GM12878 (cell line): ENCODE data around the gene GORASP1. TPM values are rescaled to one million over a fixed set of nuclear protein-coding genes. Genes with fewer than 3 reads are reported as not detected.

Source experiments
- ASH2L ChIP-seq: fragments of 300-600, 200-600 bp; sonication (generic); IDR thresholded peaks from 2 replicates; pipeline ENCODE4 v1.6.1; 2017; ENCODE audit warnings: low read depth, mild to moderate bottlenecking, borderline replicate concordance
- CHD2 ChIP-seq: IDR thresholded peaks from 2 replicates; pipeline ENCODE4 v1.6.1; 2011; ENCODE audit warnings: low read depth, low read length, improper control_type of control experiment, borderline replicate concordance
- CREB1 ChIP-seq: IDR thresholded peaks from 2 replicates; pipeline ENCODE4 v1.6.1; 2012; ENCODE audit warnings: low read depth, mild to moderate bottlenecking, inconsistent platforms
- EED ChIP-seq: sonication (generic); IDR thresholded peaks from 2 replicates; pipeline ENCODE4 v1.6.1; 2016; ENCODE audit warnings: antibody characterized with exemption, low read depth
- EGR1 ChIP-seq, 2 experiments: IDR thresholded peaks; 1 replicate in 1 of 2; 2 replicates in 1 of 2; pipeline ENCODE4 v1.6.1; 2011 to 2012; ENCODE audit warnings: low read depth in 2 of 2, low read length in 2 of 2, borderline replicate concordance in 1 of 2, mild to moderate bottlenecking in 1 of 2, moderate library complexity in 1 of 2
- EZH2 ChIP-seq: IDR thresholded peaks from 2 replicates; pipeline ENCODE4 v1.6.1; 2012; ENCODE audit warnings: low read depth, mild to moderate bottlenecking, control low read depth, inconsistent platforms, low read length, borderline replicate concordance; ENCODE audit not compliant: control insufficient read depth
- HDAC2 ChIP-seq: fragments of 200-600 bp; sonication (generic); IDR thresholded peaks from 2 replicates; pipeline ENCODE4 v1.6.1; 2017
- IKZF1 ChIP-seq: fragments of 450-650 bp; conservative IDR thresholded peaks from 2 replicates; pipeline ENCODE4 v1.6.1; 2017; ENCODE audit warnings: antibody characterized with exemption, mild to moderate bottlenecking
- IRF4 ChIP-seq: IDR thresholded peaks from 2 replicates; pipeline ENCODE4 v1.6.1; 2011; ENCODE audit warnings: low read depth, low read length
- KDM1A ChIP-seq: fragments of 200-600 bp; sonication (generic); IDR thresholded peaks from 2 replicates; pipeline ENCODE4 v1.6.1; 2016; ENCODE audit warnings: borderline replicate concordance
- MLLT1 ChIP-seq: fragments of 450-650 bp; IDR thresholded peaks from 2 replicates; pipeline ENCODE4 v1.6.1; 2016; ENCODE audit warnings: mild to moderate bottlenecking
- MTA2 ChIP-seq: fragments of 450-650 bp; IDR thresholded peaks from 2 replicates; pipeline ENCODE4 v1.6.1; 2016; ENCODE audit warnings: low read depth, mild to moderate bottlenecking, moderate library complexity
- PAX5 ChIP-seq: IDR thresholded peaks from 2 replicates; pipeline ENCODE4 v1.6.1; 2011; ENCODE audit warnings: low read depth, low read length, borderline replicate concordance
- POLR2A ChIP-seq: IDR thresholded peaks from 2 replicates; pipeline ENCODE4 v1.6.1; 2011; ENCODE audit warnings: low read depth, mild to moderate bottlenecking, low read length
- SIN3A ChIP-seq: IDR thresholded peaks from 2 replicates; pipeline ENCODE4 v1.6.1; 2012; ENCODE audit warnings: low read depth, low read length, improper control_type of control experiment
- SPI1 ChIP-seq: IDR thresholded peaks from 2 replicates; pipeline ENCODE4 v1.6.1; 2011; ENCODE audit warnings: low read depth, mild to moderate bottlenecking, low read length, moderate library complexity, borderline replicate concordance; ENCODE audit not compliant: insufficient read depth
- SRF ChIP-seq, 2 experiments: IDR thresholded peaks; 2 replicates each; pipeline ENCODE4 v1.6.1; 2011; ENCODE audit warnings: low read depth in 2 of 2, low read length in 2 of 2, mild to moderate bottlenecking in 1 of 2, moderate library complexity in 1 of 2
- SUPT20H ChIP-seq: IDR thresholded peaks from 2 replicates; pipeline ENCODE4 v1.6.1; 2011; ENCODE audit warnings: low read depth, mild to moderate bottlenecking, low read length, moderate library complexity, borderline replicate concordance; ENCODE audit not compliant: control insufficient read depth
- TARDBP ChIP-seq: IDR thresholded peaks from 2 replicates; pipeline ENCODE4 v1.6.1; 2016; ENCODE audit warnings: borderline replicate concordance
- WRNIP1 ChIP-seq: IDR thresholded peaks from 2 replicates; pipeline ENCODE4 v1.6.1; 2011; ENCODE audit warnings: low read depth, low read length, improper control_type of control experiment, borderline replicate concordance
- ZBTB40 ChIP-seq: fragments of 450-650 bp; IDR thresholded peaks from 2 replicates; pipeline ENCODE4 v1.6.1; 2016; ENCODE audit warnings: mild to moderate bottlenecking, moderate library complexity, borderline replicate concordance
- ZNF217 ChIP-seq: fragments of 450-650 bp; IDR thresholded peaks from 2 replicates; pipeline ENCODE4 v1.6.1; 2017; ENCODE audit warnings: antibody characterized with exemption, mild to moderate bottlenecking
- polyA plus RNA-seq, 11 experiments: library from polyadenylated mRNA; depleted of rRNA in 4 of 11; unstranded in 6 of 11; stranded (reverse) in 5 of 11; fragments of >200 nt; fragmentation: Nextera tagmentation in 4 of 11; fragmentation: Illumina TruSeq in 1 of 11; extraction: Ambion mirVana in 4 of 11; extraction: Trizol in 1 of 11; gene quantifications; 1 replicate in 1 of 11; 2 replicates in 10 of 11; pipeline versions ENCODE4 v1.2.1 to v1.2.3, GENCODE V29; 2011 to 2016; ENCODE audit warnings: inconsistent platforms in 2 of 11, missing spikeins in 2 of 11, low read depth in 1 of 11
- total RNA-seq, 4 experiments: library from RNA; depleted of rRNA in 3 of 4; stranded (reverse); fragments of >200 nt in 3 of 4; fragmentation: Illumina TruSeq in 1 of 4; extraction: Trizol in 1 of 4; gene quantifications; 2 replicates each; pipeline versions ENCODE4 v1.2.1 to v1.2.3, GENCODE V29; 2013 to 2021
- TF ChIP-seq, protein P1 (sequence below): IDR thresholded peaks from 2 replicates; pipeline ENCODE4 v1.6.1; 2011; ENCODE audit warnings: low read depth, low read length, improper control_type of control experiment, borderline replicate concordance
- TF ChIP-seq, protein P2 (sequence below): fragments of 450-650 bp; IDR thresholded peaks from 2 replicates; pipeline ENCODE4 v1.6.1; 2014; ENCODE audit warnings: mild to moderate bottlenecking

GORASP1 gene
- total and polyA plus RNA-seq, 10 of the 15 experiments (the other 5 are each of a cell fraction or from before 2014, with no cell fraction given): 3.6 to 32.7 (median 23.2) TPM

- no peak for TF ChIP-seq TARDBP
- TF ChIP-seq CREB1: peak; percentile 94
- peak; percentile 78 for TF ChIP-seq SIN3A
- peak; percentile 60; the same call in 1 of the 2 replicates for TF ChIP-seq ZNF217
- no peak for TF ChIP-seq IRF4
- TF ChIP-seq EED: no peak
- TF ChIP-seq MLLT1: peak; percentile 100
- TF ChIP-seq WRNIP1: no peak
- 0 out of 2 replicates have a peak, but pooled peaks have one; percentile 24 for TF ChIP-seq ZBTB40
- no peak for TF ChIP-seq KDM1A
- no peak for TF ChIP-seq PAX5
- TF ChIP-seq SUPT20H: no peak
- no peak for TF ChIP-seq ASH2L
- TF ChIP-seq CHD2: no peak
- TF ChIP-seq SRF (IDR thresholded peaks at IDR 0.05; ENCODE audit: low read depth in 2 of 2, low read length in 2 of 2): peak; percentile 77 to 97
- TF ChIP-seq IKZF1: peak; percentile 80
- TF ChIP-seq HDAC2: no peak
- TF ChIP-seq EZH2: no peak
- peak; percentile 60 for TF ChIP-seq POLR2A
- TF ChIP-seq, protein P1, sequence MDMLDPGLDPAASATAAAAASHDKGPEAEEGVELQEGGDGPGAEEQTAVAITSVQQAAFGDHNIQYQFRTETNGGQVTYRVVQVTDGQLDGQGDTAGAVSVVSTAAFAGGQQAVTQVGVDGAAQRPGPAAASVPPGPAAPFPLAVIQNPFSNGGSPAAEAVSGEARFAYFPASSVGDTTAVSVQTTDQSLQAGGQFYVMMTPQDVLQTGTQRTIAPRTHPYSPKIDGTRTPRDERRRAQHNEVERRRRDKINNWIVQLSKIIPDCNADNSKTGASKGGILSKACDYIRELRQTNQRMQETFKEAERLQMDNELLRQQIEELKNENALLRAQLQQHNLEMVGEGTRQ: no peak
- TF ChIP-seq MTA2: no peak
- TF ChIP-seq, protein P2, sequence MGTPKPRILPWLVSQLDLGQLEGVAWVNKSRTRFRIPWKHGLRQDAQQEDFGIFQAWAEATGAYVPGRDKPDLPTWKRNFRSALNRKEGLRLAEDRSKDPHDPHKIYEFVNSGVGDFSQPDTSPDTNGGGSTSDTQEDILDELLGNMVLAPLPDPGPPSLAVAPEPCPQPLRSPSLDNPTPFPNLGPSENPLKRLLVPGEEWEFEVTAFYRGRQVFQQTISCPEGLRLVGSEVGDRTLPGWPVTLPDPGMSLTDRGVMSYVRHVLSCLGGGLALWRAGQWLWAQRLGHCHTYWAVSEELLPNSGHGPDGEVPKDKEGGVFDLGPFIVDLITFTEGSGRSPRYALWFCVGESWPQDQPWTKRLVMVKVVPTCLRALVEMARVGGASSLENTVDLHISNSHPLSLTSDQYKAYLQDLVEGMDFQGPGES: 0 out of 2 replicates have a peak, but pooled peaks have one; percentile 12
- TF ChIP-seq EGR1 (IDR thresholded peaks at IDR 0.05; ENCODE audit: borderline replicate concordance in 1 of 2, low read depth in 2 of 2, low read length in 2 of 2): peak in 1 of 2 experiments; percentile 15; a peak in 1 of 3 replicates
- no peak for TF ChIP-seq SPI1
Measured at GRCh38 chr3:39107388-39108199, at the start of gene GORASP1, which contains the start of gene TTC21A (continued).
